ENCODE measurements around the gene C1orf232.
A peak's percentile ranks its signal among the peaks of the same experiment; 100 is the strongest.

GRCh38 chr1:26164036-26164860, 4.5 kb downstream of the C1orf232 start:
- TF ChIP-seq EZH2phosphoT487 (IDR thresholded peaks at IDR 0.05; ENCODE audit: borderline replicate concordance, low read length) (no peak), CTCF (conservative IDR thresholded peaks at IDR 0.05; ENCODE audit: low read depth, low read length) (peak; percentile 68; the same call in 1 of the 2 replicates), EZH2 (IDR thresholded peaks at IDR 0.05; ENCODE audit: low read length, unreplicated experiment) (no peak)

Measured in PC-3 (cell line).